HTR-8/SVneo (cell line): ENCODE data around the gene ABL2.
"Not testable (repeated sequence)": the region's sequence is repeated elsewhere in the genome, so short reads cannot be mapped to it uniquely, and the experiment has no call there.

Experiments used
- DNase-seq: peaks from one replicate; pipeline ENCODE4 v3.0.0; 2011; ENCODE audit warnings: low spot score, mixed read lengths; ENCODE audit not compliant: insufficient read length
- FAIRE-seq: peaks from 2 replicates; lab custom pipeline; 2011; peaks lifted over from hg19 to GRCh38; lab: Jason Lieb, UNC

The ABL2 gene

DNA sequence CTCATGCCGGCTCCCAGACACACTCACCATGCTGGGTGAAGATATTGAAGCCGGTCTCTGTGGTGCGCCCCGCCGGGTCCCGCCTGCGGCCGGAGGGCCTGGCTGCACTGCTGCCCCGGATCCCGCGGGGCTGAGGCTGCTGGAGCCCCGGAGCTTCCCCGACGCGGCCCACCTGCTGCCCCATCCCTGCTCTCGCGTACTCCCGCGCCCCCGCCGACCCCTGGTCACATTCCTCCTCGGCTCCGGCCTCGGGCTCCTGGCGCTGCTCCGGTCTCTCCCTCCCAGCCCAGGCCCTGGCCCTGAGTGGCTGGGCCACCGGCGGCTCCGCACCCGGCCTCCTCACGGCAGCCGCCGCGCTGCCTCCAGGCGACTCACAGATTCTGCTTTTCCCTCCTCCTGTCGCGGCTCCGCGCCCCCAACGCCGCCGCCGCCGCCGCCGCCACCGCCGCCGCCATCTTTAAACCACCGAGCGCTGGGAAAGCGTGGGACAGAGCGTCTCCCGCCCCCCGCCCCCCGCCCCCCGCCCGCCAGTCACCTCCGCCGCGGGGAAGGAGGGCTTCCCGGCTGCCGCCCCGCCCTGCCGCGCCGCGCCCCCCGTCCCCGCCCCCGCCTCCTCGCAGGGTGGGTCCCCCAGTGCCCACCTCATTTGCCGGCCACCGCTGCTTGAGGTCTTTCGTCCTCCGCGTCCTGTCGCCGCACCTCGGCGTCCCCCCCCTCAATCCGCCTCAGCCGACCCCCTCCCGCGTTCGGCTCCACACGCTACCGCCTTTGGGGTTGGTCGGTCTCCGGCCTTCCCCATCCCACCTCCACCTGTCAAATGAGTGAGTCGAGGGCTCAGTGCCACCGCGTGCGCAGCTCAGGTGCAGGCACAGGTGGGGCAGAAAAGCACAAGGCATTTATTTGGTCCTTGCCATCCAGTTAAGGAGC is at the start of gene ABL2:
ABL2 (minus strand) TSS at position 464 of the 927 bp plus-strand sequence; CDS start at position 184, 280 bp downstream.
- peak; percentile 81 for DNase-seq
- no peak for FAIRE-seq

DNA sequence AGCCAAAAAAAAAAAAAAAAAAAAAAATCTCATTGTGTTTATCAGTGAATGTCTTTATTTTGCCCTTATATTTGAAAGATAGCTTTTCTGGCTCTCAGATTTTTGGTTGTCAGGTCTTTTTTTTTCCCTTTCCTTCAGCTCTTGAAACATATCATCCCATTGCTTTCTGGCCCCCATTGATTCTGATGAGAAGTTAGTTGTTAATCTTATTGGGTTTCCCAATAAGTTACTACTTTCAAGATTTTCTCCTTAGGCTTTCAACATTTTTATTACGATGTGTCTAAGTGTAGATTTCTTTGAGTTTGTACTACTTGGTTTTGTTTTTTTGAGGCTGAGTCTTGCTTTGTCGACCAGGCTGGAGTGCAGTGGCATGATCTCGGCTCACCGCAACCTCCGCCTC is 49.4 kb upstream of the ABL2 start:
- DNase-seq = no peak
- no peak for FAIRE-seq

DNA sequence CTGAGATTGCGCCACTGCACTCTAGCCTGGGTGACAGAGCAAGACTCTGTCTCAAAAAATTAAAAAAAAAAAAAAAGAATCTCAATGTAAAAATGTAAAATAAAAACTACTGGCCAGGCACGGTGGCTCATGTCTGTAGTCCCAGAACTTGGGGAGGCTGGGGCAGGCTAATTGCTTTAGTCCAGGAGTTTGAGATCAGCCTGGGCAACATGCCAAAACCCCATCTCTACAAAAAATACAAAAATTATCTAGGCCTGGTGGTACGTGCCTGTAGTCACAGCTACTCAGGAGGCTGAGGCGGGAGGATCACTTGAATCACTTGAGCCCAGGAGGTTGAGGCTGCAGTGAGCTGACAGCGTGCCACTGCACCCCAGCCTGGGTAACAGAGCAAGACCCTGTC is 44.9 kb upstream of the ABL2 start:
- not testable (repeated sequence) for FAIRE-seq, DNase-seq

DNA sequence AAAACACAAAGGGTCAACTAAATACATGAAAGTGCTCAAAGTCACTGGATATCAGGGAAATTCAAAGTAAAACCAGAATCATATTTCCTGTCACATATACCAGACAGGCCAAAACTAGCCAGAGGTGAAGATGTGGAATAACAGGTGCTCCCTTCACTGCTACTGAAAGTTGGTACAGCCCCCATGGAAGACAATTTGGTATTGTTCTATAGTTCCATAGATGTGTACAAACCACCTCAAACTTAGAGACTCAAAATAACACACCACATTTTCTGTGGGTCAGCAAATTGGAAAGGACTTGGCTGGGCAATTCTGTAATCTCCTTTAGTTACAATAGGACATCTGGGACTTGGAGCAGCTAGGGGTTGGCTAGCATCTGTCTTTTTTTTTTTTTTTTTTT is 39.6 kb upstream of the ABL2 start:
- FAIRE-seq (no peak), DNase-seq (no peak)

DNA sequence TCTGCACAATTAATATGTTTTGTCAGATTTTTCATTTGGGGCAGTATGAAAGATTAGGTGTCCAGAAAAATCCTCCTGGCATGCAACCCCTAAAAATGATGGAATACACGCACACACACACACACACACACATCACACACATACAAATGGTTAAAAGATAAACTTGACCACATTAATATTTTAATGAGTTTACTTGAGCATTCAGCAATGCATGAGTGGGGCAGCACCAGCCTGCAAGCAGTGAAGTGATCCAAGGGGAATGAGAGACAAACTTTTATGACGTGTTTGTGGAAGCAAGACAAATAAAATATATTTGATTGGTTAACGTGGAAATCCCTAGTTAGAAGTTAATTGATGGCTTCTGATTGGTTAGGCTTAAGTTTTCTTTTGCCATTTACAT is 35.0 kb upstream of the ABL2 start:
- FAIRE-seq = no peak
- no peak for DNase-seq

DNA sequence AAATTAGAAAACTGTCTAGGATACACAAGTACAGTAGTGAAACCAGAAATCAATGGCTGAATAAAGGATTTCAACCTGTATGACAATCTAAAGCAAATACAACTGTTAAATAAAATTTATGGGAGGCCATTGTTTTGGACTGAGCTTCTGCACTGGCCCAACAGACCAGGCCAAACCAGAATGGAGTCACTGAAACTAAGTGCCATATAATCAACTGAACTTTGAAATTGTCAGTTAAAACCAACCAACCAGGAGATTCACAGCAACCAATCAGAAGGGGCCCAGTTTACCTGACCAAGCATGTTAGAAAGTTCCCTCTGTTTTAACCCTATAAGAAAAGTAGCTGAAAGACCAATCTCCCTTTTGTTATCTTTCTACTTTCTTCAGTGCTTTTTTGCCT is 33.6 kb upstream of the ABL2 start:
- FAIRE-seq = no peak
- DNase-seq = no peak

DNA sequence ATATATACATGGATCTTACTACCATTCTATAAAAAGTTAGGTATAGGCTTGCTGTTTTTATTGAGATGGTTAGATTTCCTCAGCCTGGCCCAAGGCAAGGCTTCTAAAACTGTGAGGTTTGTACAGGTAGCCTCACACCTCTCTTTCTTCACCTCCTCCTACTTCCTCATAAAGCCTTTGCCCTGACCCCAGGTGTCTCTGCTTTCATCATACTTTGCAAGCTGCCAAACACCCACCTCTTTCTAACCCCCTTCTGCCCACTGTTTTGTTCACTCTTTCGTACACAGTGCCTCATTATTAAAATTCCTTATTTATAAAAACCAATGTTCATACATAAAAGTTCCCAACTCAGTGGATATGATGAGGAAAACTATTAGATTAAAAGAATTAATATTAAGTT is 32.7 kb upstream of the ABL2 start:
- DNase-seq = no peak
- no peak for FAIRE-seq

DNA sequence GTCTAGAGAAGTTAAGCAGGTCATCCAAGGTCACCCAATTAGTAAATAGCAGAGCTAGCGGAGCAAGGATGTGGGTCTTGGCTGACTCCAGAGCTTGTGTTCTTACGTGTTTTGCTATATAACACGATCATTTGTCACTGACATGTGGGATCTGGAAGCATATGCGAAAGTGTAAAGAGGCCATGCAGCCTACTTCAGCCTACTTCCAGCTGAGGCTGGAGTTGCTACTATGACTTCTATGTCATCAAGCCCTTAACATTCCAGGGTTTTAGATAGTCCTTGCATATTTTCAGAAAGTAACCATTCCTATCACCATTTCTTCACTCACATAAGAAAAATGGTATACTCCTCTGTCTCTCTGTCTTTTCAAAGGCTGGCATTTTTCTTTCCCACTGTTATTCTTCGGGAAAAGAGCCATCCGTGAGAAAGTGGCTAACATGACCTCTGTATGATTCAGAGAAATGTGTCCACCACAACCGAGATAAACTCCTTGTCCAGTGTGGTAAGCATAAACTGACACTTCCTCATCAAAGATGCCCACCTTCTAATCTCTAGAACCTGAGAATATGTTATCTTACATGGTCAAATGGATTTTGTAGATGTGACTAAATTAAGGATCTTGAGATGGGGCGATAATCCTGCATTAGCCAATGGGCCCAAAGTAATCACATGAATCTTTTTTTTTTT is 24.0 kb upstream of the ABL2 start:
- FAIRE-seq (no peak), DNase-seq (no peak)

DNA sequence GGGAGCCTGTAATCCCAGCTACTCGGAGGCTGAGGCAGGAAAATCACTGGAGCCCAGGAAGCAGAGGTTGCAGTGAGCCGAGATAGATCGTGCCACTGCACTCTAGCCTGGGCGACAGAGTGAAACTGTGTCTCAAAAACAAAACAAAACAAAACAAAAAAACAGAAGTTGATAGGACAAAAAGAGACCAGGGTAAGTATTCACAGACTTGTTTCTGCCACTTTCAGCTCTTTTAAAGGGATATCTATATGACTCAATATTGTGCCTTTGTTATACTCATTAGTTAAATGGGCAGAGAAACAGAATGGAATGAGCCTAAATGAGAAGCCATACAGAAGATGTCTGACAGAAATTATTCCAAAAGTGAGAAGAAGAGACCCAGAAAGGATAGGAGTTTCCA is 23.1 kb upstream of the ABL2 start:
- DNase-seq = no peak
- FAIRE-seq = no peak

DNA sequence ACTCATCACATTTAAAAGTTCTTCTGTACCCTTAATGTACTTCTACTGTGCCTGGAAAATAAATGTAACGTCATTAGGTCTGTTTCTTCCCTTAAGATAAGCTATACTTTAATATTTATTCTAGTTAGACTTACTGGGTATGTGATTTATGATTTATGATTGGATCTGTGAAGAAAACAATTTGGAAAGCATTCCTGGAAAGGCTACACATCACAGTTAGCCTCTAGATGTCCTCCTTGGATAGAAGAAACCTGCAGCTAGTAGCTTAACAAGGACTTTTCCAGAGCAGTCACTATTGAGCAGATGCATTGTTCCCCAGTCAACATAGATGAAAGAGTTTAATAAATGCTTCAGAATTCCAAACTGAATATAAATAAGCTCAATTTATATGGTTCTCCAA is 22.2 kb upstream of the ABL2 start:
- FAIRE-seq (no peak), DNase-seq (peak; percentile 63)

DNA sequence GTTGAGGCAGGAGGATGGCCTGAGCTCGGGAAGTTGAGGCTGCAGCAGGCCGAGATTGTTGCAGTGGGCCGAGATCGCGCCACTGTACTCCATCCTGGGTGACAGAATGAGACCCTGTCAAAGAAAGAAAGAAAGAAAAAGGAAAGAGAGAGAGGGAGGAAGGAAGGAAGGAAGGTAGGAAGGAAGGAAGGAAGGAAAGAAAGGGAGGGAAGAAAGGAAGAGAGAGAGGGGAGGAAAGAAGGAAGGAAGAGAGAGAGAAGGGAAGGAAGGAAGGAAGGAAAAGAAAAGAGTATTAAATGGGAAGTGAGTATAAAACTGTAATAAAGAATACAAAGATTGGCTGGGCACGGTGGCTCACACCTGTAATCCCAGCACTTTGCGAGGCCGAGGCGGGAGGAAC is 18.4 kb upstream of the ABL2 start:
- DNase-seq (no peak), FAIRE-seq (no peak)

DNA sequence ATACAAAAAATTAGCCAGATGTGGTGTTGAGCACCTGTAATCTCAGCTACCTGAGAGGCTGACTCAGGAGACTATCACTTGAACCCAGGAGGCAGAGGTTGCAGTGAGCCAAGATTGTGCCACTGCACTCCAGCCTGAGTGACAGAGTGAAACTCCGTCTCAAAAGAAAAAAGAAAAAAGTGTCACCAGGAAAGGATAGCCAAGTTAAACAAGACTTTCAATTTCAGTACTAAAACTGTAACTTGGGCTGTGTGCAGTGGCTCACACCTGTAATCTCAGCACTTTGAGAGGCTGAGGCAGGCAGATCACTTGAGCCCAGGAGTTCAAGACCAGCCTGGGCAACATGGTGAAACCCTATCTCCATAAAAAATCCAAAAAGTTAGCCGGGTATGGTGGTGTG is 15.9 kb upstream of the ABL2 start:
- FAIRE-seq, DNase-seq: not testable (repeated sequence)

DNA sequence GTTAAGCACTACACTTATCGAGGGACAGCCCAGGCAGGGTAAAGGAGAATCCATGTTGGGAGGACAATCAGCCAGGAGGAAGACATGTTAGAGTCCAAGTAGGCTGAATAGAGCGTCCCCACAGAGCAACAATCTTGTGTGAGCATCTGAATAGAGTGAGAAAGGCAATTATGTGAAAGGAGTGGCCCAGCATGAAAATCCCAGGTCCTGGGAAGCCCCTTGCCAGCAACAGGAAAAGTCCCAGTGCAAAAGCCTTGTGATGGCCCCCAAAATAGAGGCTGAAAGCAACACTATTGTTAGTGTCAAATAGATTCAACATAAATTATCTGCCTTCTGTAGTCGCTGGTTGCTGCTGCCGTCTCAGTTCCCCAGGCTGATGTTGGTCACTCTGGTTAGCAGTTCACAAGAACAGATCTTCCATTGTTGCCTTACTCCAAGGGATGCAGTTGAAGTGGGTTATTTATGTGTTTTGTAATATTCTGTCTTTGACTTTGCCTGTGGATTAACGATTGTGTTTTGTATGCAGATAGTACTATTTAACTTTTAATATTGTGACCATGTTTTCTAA is 12.1 kb upstream of the ABL2 start:
- no peak for FAIRE-seq
- no peak for DNase-seq

DNA sequence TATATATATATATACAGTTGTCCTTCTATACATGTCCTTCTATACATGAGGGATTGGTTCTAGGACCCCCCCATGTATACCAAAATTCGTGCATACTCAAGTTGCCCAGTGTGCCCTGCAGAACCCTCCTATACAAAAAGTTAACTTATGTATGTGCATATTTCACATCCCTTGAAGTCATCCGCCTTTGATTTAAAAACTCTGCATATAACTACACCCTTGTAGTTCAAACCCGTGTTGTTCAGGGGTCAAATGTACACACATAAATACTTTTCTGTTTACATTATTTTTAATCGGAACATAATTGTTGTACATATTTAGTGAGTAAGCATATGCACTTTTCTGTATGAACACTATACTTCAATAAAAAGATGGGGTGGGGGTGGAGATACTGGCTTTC is 7.7 kb upstream of the ABL2 start:
- DNase-seq = no peak
- FAIRE-seq = no peak

DNA sequence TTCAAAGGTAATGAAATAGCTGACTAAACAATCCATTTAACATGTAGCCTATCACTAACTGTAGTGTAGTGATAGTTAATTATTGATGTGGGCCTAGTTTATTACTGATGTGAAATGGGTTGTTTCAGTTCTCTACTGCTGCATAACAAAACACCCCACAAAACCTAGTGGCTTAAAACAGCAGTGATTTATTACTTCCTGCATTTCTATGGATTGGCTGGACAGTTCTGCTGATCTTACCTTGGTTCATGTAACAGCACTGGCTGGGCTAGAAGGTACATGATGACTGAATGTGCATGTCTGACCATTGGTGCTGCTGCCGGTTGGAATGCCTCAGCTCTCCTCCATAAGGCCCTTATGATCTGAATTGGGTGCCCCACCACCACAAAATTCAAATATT is 5.4 kb upstream of the ABL2 start:
- FAIRE-seq = no peak
- DNase-seq = no peak

DNA sequence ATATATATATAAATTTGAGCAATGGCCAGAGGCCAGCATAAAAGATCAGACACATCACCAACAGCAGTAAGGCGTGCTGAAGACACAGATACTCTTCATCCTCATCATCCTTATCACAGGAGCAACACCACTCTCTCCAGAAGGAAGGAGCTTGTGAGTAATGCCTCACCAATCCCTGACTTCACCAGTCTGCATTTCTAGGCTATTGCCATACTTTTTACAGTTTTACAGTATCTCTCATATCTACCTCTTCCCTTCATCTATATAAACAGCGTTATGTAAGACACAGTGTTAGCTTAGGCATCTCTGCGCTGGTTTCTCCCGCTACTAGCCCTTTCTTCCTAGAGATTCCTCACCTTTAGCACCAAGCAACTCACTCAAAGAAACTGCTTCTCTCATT is 2.4 kb upstream of the ABL2 start:
- FAIRE-seq = no peak
- no peak for DNase-seq

DNA sequence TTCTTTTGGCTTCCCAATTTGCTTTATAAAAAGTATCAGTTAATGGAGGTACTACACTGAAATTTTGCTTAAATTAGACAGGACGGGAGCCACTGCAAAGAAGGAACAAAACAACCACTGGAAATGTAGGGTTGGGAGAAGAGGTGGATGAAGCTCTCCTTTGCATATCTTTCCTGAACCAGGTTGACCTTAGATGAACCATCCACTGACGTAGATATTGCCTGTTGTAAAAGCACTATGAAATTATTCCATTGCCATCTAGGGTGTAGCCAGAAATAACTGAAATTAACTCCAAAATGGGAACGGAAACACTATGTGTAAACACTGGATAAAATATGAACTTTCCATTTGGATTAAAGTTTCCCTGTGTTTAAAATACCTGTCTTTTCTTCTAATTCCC is 1.2 kb upstream of the ABL2 start:
- no peak for FAIRE-seq
- DNase-seq = no peak

DNA sequence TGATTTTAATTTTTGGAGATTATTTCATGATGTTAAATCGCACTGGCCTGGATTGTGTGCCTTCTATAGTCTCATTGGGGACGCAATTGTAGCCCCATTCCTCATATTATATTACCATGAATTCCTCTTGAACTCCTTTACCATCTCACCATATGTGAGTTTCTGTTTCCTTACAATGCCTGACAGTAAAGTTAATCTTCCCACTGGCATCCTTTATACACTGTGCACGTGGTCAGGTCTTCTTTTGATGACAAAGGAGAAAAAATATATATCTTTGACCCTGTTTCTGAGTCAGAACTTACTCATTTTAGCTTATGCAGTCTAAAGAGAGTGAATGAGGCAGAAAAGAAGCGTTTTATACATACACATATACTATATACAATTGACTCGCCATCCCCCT is 774 bp upstream of the ABL2 start:
- FAIRE-seq = no peak
- peak; percentile 38 for DNase-seq

DNA sequence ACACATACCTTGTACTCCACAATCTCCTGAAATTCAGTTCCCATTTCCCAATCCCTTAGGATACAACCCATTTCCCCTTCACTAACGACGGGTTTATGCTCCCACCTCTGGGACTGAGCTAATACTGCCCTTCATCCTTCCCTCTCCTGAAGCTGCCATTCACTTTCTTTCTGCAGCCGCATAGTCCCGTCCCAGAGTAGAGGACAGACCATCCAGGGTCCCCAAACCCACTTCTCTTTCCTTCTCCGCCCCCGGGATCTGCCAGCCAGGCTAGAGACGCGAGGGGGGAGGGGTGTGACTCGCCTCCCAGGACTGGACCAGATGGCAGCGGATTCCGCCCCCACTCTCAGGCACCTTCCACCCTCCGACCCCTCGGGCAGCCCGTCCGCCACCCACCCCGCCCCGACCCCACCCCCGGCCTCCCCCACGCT is 679 bp downstream of the ABL2 start:
- DNase-seq (peak; percentile 54), FAIRE-seq (no peak)

DNA sequence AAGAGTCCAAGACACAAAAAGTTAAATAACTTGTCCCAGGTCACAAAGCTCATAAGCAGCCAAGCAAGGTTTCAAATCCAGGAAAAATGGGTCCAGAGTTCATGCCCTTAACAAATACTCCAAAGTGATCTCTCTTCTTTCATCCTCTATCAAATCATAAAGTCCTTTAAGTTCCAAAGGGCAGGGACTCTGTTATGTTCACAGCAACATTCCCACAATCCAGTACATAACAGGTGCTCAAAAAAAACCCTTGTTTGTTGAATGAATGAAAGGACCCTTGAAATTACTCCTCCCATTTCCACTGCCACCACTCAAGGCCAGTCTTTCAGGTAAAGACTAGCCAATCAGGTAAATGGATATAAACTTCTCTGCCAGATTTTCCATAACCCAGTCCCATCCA is 2.7 kb downstream of the ABL2 start:
- FAIRE-seq (no peak), DNase-seq (no peak)

DNA sequence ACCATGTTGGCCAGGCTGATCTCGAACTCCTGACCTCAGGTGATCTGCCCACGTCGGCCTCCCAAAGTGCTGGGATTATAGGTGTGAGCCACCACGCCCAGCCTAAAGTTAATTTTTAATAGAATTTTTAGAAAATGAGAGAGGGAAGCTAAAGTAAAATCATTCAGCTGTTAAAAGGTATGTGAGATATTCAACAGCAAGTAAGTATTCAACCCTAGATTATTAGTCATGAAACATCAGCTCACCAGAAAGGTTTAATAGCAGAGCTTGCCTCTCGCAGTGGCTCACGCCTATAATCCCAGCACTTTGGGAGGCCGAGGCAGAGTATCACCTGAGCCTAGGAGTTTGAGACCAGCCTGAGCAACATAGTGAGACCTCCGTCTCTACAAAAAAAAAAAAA is 5.0 kb downstream of the ABL2 start:
- FAIRE-seq, DNase-seq: not testable (repeated sequence)
